Measurements from ENCODE around the gene ZNF768. TPM values are rescaled to one million over a fixed set of nuclear protein-coding genes. Genes with fewer than 3 reads are reported as not detected.
A peak's percentile ranks its signal among the peaks of the same experiment; 100 is the strongest.

Gene ZNF768
- total RNA-seq, 1 experiment from 2014 or later, result 64.2 TPM

DNA sequence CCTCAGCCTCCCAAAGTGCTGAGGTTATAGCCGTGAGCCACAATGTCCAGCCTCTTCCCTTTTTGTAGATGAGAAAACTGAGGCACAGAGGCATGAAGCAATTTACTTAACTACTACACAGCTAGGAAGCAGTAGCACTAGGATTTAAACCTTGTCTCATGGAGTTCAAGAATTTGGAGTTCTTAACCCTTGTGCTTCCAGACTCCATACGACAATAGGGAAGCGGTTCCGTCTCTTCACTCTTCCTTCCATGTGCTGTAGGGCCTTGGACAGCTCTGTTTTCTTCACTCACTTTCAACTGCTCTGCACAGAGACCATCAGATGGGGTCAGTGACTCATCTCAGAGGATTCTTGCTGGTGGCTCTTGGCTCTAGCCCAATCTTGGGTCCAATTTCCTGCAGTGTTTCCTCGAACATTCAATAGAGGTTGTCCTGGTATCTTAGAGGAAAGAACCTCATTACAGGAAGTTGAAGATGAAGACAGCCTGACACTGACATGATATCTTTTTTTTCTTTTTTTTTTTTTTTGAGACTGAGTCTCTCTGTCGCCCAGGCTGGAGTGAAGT, 34.5 kb downstream of the ZNF768 start:
- H3K79me2 ChIP-seq (ENCODE audit: low read depth), result no peaks in the 10 kb centered on the region
- TF ChIP-seq EZH2 (IDR thresholded peaks at IDR 0.05; ENCODE audit: low read depth) (no peak), CTCF (conservative IDR thresholded peaks at IDR 0.05) (no peak)
- intact Hi-C loops (cut with micrococcal nuclease; ENCODE audit: unreplicated experiment), result loop anchor here (2.0 kb wide), 1 partner anchor 61 kb away; the partner anchor contains the start of gene DCTPP1
- peaks cover 15% of the 10 kb centered on the region for H3K4me1 ChIP-seq (replicated peaks; ENCODE audit: insufficient read depth)
- no peaks in the 10 kb centered on the region for H3K9me3 ChIP-seq (ENCODE audit: insufficient read depth, low read depth)
- no peaks in the 10 kb centered on the region for H3K9me2 ChIP-seq (ENCODE audit: insufficient read depth)
- H3K27me3 ChIP-seq (ENCODE audit: insufficient read depth, low read depth), result no peaks in the 10 kb centered on the region
- peak overlapping the region; percentile 28 for H3K4me2 ChIP-seq
- ChIA-PET POLR2A (ENCODE audit: unreplicated experiment) (interaction anchor here (0.5 to 0.9 kb wide), 10 partner anchors 10 to 663 kb away, joined by 3 to 18 read pairs (median 6); partner anchors contain the start of gene ZNF764), CTCF (interaction anchor here (0.6 to 1.0 kb wide), 5 partner anchors 44 to 124 kb away, joined by 3 to 5 read pairs (median 4); partner anchors contain the start of genes DCTPP1 and SEPHS2)
- peak; percentile 86 to 90 for DNase-seq
- no peaks in the 10 kb centered on the region for H4K20me1 ChIP-seq (ENCODE audit: insufficient read depth)
- H2AFZ ChIP-seq, result no peak overlapping the region
- no TSS peak for BruUV-seq (replicated peaks)
- H3K36me3 ChIP-seq (ENCODE audit: low read depth), result no peaks in the 10 kb centered on the region
- no peak overlapping the region for H3K27ac ChIP-seq
- H3F3A ChIP-seq (ENCODE audit: insufficient read depth, low read depth), result peaks cover 12% of the 10 kb centered on the region; the same call in 1 of the 2 replicates
- no peak overlapping the region for H3K4me3 ChIP-seq

DNA sequence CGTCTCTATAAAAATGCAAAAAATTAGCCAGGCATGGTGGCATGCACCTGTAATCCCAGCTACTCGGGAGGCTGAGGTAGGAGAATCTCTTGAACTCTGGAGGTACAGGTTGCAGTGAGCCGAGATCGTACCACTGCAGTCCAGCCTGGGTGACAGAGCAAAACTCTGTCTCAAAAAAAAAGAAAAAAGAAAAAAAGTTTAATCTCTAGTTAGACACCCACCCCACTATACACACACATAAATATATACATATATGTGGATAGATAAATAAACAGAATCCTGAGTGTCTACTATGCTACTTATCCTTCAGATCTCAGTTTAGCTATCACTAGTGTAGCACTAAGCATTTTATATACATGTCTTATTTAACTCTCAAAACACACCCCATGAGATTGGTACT, 35.1 kb downstream of the ZNF768 start:
- Histone ChIP-seq H3K27me3 (ENCODE audit: insufficient read depth, low read depth) (no peaks in the 10 kb centered on the region), H3K27ac (no peak overlapping the region), H2AFZ (no peak overlapping the region), H3K79me2 (ENCODE audit: low read depth) (no peaks in the 10 kb centered on the region), H3K36me3 (ENCODE audit: low read depth) (no peaks in the 10 kb centered on the region), H3K9me3 (ENCODE audit: insufficient read depth, low read depth) (no peaks in the 10 kb centered on the region), H3K4me1 (replicated peaks; ENCODE audit: insufficient read depth) (peaks cover 15% of the 10 kb centered on the region), H4K20me1 (ENCODE audit: insufficient read depth) (no peaks in the 10 kb centered on the region), H3F3A (ENCODE audit: insufficient read depth, low read depth) (peaks cover 12% of the 10 kb centered on the region; the same call in 1 of the 2 replicates), H3K9me2 (ENCODE audit: insufficient read depth) (no peaks in the 10 kb centered on the region), H3K4me2 (no peak overlapping the region), H3K4me3 (no peak overlapping the region)
- intact Hi-C loops (cut with micrococcal nuclease; ENCODE audit: unreplicated experiment), result no loop called here
- BruUV-seq (replicated peaks), result no TSS peak
- TF ChIP-seq CTCF (conservative IDR thresholded peaks at IDR 0.05) (no peak), EZH2 (IDR thresholded peaks at IDR 0.05; ENCODE audit: low read depth) (no peak)
- no peak for DNase-seq
- ChIA-PET CTCF (interaction anchor here (0.6 to 1.0 kb wide), 3 partner anchors 44 to 61 kb away, joined by 3 to 5 read pairs (median 4); partner anchors contain the start of genes DCTPP1 and SEPHS2), POLR2A (ENCODE audit: unreplicated experiment) (interaction anchor here (0.5 to 0.9 kb wide), 10 partner anchors 10 to 1174 kb away, joined by 3 to 18 read pairs (median 6); partner anchors contain the start of gene ZNF764)

DNA sequence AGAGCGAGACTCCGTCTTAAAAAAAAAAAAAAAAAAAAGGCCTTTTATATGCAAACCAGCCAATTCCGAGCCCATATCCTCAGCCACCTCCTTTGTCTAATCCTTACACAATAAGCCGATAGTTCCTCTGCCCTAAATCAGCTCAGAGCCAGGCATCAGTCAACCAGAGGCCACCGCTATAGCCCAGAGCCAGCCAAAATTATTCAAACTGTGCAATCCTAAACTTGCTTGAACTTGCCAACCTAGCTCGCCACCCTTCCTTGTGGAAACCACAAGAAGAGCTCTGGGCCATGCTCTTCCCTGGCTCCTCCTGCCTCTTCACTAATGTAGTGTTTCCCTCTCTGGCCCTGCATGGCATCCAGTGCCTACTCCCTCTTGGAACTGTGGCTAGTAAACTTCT, 36.2 kb downstream of the ZNF768 start:
- intact Hi-C loops (cut with micrococcal nuclease; ENCODE audit: unreplicated experiment), result no loop called here
- H3K9me2 ChIP-seq (ENCODE audit: insufficient read depth), result no peaks in the 10 kb centered on the region
- H3K79me2 ChIP-seq (ENCODE audit: low read depth), result no peaks in the 10 kb centered on the region
- peak in 1 of 2 experiments; percentile 38 for DNase-seq
- H3K4me1 ChIP-seq (replicated peaks; ENCODE audit: insufficient read depth), result peaks cover 15% of the 10 kb centered on the region
- no peaks in the 10 kb centered on the region for H3K27me3 ChIP-seq (ENCODE audit: insufficient read depth, low read depth)
- peaks cover 12% of the 10 kb centered on the region; the same call in 1 of the 2 replicates for H3F3A ChIP-seq (ENCODE audit: insufficient read depth, low read depth)
- H3K36me3 ChIP-seq (ENCODE audit: low read depth), result no peaks in the 10 kb centered on the region
- no TSS peak for BruUV-seq (replicated peaks)
- no peak overlapping the region for H2AFZ ChIP-seq
- no peak overlapping the region for H3K27ac ChIP-seq
- H4K20me1 ChIP-seq (ENCODE audit: insufficient read depth), result no peaks in the 10 kb centered on the region
- TF ChIP-seq CTCF (conservative IDR thresholded peaks at IDR 0.05) (no peak), EZH2 (IDR thresholded peaks at IDR 0.05; ENCODE audit: low read depth) (no peak)
- H3K4me3 ChIP-seq, result no peak overlapping the region
- ChIA-PET POLR2A (ENCODE audit: unreplicated experiment) (interaction anchor here (0.5 to 0.7 kb wide), 2 partner anchors 29 to 37 kb away, joined by 3 to 60 read pairs; no protein-coding TSS in a partner anchor), CTCF (no interaction called here)
- no peak overlapping the region for H3K4me2 ChIP-seq
- no peaks in the 10 kb centered on the region for H3K9me3 ChIP-seq (ENCODE audit: insufficient read depth, low read depth)
